Measurements from ENCODE around the gene LHX5. TPM values are rescaled to one million over a fixed set of nuclear protein-coding genes. Genes with fewer than 3 reads are reported as not detected.

The LHX5 gene
- total RNA-seq, 1 donor: not detected

DNA sequence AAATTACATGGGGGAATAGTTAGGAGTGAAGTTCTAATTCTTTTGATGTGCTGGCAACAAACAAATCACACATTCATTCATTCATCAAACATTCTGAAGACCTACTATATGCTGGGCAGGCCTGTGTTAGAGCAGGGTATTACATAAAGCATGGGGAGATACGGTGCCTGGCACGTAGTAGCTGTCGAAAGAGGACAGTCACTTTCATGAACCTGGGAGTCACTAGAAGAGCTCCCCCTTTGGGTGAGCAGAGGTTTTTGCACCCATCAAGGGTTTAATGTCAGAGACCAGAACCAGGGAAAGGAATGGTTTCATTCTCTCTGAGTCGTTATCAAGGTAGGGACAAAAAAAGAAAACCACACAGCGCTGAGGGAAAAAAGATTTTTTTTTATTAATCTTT lies 10.0 kb downstream of the LHX5 start:
- H3K4me3 ChIP-seq (ENCODE audit: low read depth, low read length): no peak overlapping the region
- peak; percentile 68 for TF ChIP-seq CTCF (IDR thresholded peaks at IDR 0.05; ENCODE audit: insufficient read depth, low read depth, low read length)
- no peak for DNase-seq (ENCODE audit: low read depth)

GRCh38 chr12:113459981-113460380 lies 11.7 kb downstream of the LHX5 start:
- DNase-seq (ENCODE audit: low read depth): no peak
- no peak for TF ChIP-seq CTCF (IDR thresholded peaks at IDR 0.05; ENCODE audit: insufficient read depth, low read depth, low read length)
- no peak overlapping the region for H3K4me3 ChIP-seq (ENCODE audit: low read depth, low read length)

- no peak overlapping the region for H3K4me3 ChIP-seq (ENCODE audit: low read depth, low read length)
- no peak for TF ChIP-seq CTCF (IDR thresholded peaks at IDR 0.05; ENCODE audit: insufficient read depth, low read depth, low read length)
- no peak for DNase-seq (ENCODE audit: low read depth)
These were observed 14.0 kb downstream of the LHX5 start for GRCh38 chr12:113457710-113458109.

GRCh38 chr12:113457185-113457584 lies 14.5 kb downstream of the LHX5 start:
- TF ChIP-seq CTCF (IDR thresholded peaks at IDR 0.05; ENCODE audit: insufficient read depth, low read depth, low read length): no peak
- no peak for DNase-seq (ENCODE audit: low read depth)

DNA sequence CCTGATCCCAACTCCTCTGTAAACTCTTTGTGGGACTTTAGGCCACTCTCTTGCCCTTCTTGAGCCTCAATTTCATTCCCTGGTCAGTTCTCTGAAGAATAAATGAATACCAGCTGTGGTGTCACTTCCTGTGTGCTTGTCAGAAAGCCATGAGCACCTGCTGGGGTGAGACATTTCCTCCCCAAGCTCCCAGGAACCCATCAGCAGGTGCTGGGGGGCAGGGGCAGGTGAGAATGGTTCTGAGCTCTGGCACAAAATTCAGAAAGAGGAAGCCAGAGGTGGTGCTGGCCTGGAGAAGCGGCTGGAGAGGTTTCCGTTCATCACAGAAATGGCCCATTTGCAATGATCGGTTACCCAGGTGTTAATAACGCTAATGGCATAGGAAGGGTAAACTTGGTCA lies 14.9 kb downstream of the LHX5 start:
- no peak overlapping the region for H3K4me3 ChIP-seq (ENCODE audit: low read depth, low read length)
- no peak for DNase-seq (ENCODE audit: low read depth)
- TF ChIP-seq CTCF (IDR thresholded peaks at IDR 0.05; ENCODE audit: insufficient read depth, low read depth, low read length): no peak

More at GRCh38 chr12:113457185-113457584, 14.5 kb downstream of the LHX5 start:
- H3K4me3 ChIP-seq (ENCODE audit: low read depth, low read length): no peak overlapping the region

GRCh38 chr12:113456199-113456598 lies 15.5 kb downstream of the LHX5 start:
- DNase-seq (ENCODE audit: low read depth): no peak
- TF ChIP-seq CTCF (IDR thresholded peaks at IDR 0.05; ENCODE audit: insufficient read depth, low read depth, low read length): no peak
- no peak overlapping the region for H3K4me3 ChIP-seq (ENCODE audit: low read depth, low read length)

DNA sequence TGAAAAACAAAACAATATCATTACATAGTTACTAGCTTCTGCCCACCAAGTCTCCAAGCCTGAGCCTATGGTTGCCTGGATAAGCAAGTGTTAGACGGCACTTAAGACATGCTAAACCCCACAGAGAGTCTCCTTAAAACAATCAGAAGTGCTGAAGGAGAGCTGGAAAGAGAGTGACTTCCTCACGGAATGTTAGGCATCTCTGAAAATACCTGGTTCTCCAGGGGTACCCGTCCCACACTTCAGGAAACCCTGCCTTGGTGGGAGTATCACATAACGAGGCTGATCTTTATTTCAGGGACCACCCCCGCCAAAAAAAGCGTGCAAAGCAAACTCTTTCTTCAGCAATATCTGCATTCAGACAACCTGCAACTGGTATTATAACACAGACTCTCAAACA lies 18.3 kb downstream of the LHX5 start:
- no peak for TF ChIP-seq CTCF (IDR thresholded peaks at IDR 0.05; ENCODE audit: insufficient read depth, low read depth, low read length)
- H3K4me3 ChIP-seq (ENCODE audit: low read depth, low read length): no peak overlapping the region
- no peak for DNase-seq (ENCODE audit: low read depth)
